Calu3 (cell line): ENCODE measurements around the gene ECI1. TPM values are rescaled to one million over a fixed set of nuclear protein-coding genes. Genes with fewer than 3 reads are reported as not detected.

Experiments used
- BruUV-seq: library from RNA; stranded (reverse); fragments of 400-500 nt; replicated peaks from 2 replicates; lab custom pipeline; 2021; lab: Mats Ljungman, UMichigan
- CTCF ChIA-PET: fragments of 300-600 bp; sonication (Branson Sonifier 250); formaldehyde crosslinking; loops from one replicate; lab custom pipeline; 2022; ENCODE audit warnings: antibody characterized with exemption; lab: Charles Lee
- DNase-seq: peaks from one replicate; pipeline ENCODE4 v3.0.0; 2022
- H3K27ac Mint-ChIP-seq: one replicate; pipeline ENCODE4 v1.8.0; 2022; ENCODE audit warnings: mixed read lengths; ENCODE audit not compliant: unreplicated experiment
- H3K27me3 Mint-ChIP-seq: one replicate; pipeline ENCODE4 v1.8.0; 2022; ENCODE audit warnings: mixed read lengths; ENCODE audit not compliant: unreplicated experiment
- H3K36me3 Mint-ChIP-seq: one replicate; pipeline ENCODE4 v1.8.0; 2022; ENCODE audit warnings: mild to moderate bottlenecking, moderate library complexity, mixed read lengths; ENCODE audit not compliant: insufficient read depth, unreplicated experiment
- H3K4me1 Mint-ChIP-seq: one replicate; pipeline ENCODE4 v1.8.0; 2022; ENCODE audit warnings: mild to moderate bottlenecking, low read depth, mixed read lengths; ENCODE audit not compliant: unreplicated experiment
- H3K4me3 Mint-ChIP-seq: one replicate; pipeline ENCODE4 v1.8.0; 2022; ENCODE audit warnings: mild to moderate bottlenecking, low read depth, moderate library complexity, mixed read lengths; ENCODE audit not compliant: unreplicated experiment
- H3K9me3 Mint-ChIP-seq: one replicate; pipeline ENCODE4 v1.8.0; 2022; ENCODE audit warnings: low read depth, mixed read lengths; ENCODE audit not compliant: unreplicated experiment
- CTCF ChIP-seq: fragments of 200-600 bp; IDR thresholded peaks from one replicate; pipeline ENCODE4 v1.8.0; 2022; ENCODE audit warnings: antibody characterized with exemption; ENCODE audit not compliant: unreplicated experiment
- intact Hi-C: fragments of 100-400 bp; cut with micrococcal nuclease; formaldehyde crosslinking; loops from one replicate; pipeline ENCODE4 v1.10.0; 2022; ENCODE audit not compliant: unreplicated experiment
- total RNA-seq: library from RNA; stranded (reverse); gene quantifications from 2 replicates; pipeline ENCODE4 v1.2.3, GENCODE V29; 2022

Gene ECI1
- total RNA-seq, 1 experiment from 2014 or later: 85.7 TPM

DNA sequence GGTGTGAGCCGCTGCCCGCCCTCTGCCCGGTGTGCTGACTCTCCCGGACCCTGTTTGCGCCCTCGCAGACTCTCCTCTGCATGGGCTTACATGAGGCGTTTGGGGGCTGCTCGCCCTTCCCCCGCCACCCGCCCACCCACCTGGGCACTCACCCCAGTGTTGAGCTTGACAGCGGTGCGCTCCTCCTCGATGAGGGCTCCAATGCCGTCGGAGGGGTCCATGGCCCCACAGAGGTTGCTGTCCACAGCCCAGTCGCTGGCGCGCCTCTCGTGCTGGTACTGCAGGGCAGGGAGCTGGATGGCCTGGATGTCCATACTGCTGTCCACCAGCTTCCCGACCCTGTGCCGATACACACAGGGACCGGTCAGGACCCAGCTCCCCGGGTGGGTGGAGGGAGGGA is 37.9 kb upstream of the ECI1 start:
- Mint-ChIP-seq H3K9me3 (no peaks in the 10 kb centered on the region), H3K4me1 (no peaks in the 10 kb centered on the region), H3K36me3 (peaks cover 5% of the 10 kb centered on the region), H3K27ac (no peak overlapping the region), H3K4me3 (no peak overlapping the region), H3K27me3 (peaks cover under 1% of the 10 kb centered on the region)
- TF ChIP-seq CTCF: no peak
- intact Hi-C loops: no loop called here
- CTCF ChIA-PET: no interaction called here
- no TSS peak for BruUV-seq
- no peak for DNase-seq

GRCh38 chr16:2288726-2289125 is 37.3 kb upstream of the ECI1 start:
- peaks cover 5% of the 10 kb centered on the region for H3K36me3 Mint-ChIP-seq
- TF ChIP-seq CTCF: no peak
- peaks cover 6% of the 10 kb centered on the region for H3K27me3 Mint-ChIP-seq
- H3K4me3 Mint-ChIP-seq: no peak overlapping the region
- CTCF ChIA-PET: interaction anchor here (1.2 kb wide), 1 partner anchor 126 kb away, joined by 3 read pairs; no protein-coding TSS in a partner anchor
- intact Hi-C loops: no loop called here
- no TSS peak for BruUV-seq
- H3K4me1 Mint-ChIP-seq: no peaks in the 10 kb centered on the region
- no peak for DNase-seq
- H3K9me3 Mint-ChIP-seq: no peaks in the 10 kb centered on the region
- no peak overlapping the region for H3K27ac Mint-ChIP-seq

- Mint-ChIP-seq H3K9me3 (no peaks in the 10 kb centered on the region), H3K27me3 (peaks cover 13% of the 10 kb centered on the region), H3K27ac (no peak overlapping the region), H3K36me3 (peaks cover 5% of the 10 kb centered on the region), H3K4me3 (no peak overlapping the region), H3K4me1 (no peaks in the 10 kb centered on the region)
- no peak for TF ChIP-seq CTCF
- DNase-seq: no peak
- CTCF ChIA-PET: interaction anchor here (1.2 kb wide), 1 partner anchor 126 kb away, joined by 3 read pairs; no protein-coding TSS in a partner anchor
- intact Hi-C loops: no loop called here
- BruUV-seq: no TSS peak
Measured at GRCh38 chr16:2287916-2288547, 36.6 kb upstream of the ECI1 start.

GRCh38 chr16:2286550-2286949 is 35.2 kb upstream of the ECI1 start:
- Mint-ChIP-seq H3K27me3 (peaks cover 13% of the 10 kb centered on the region), H3K4me3 (no peak overlapping the region), H3K9me3 (no peaks in the 10 kb centered on the region), H3K36me3 (peaks cover 5% of the 10 kb centered on the region), H3K4me1 (no peaks in the 10 kb centered on the region), H3K27ac (no peak overlapping the region)
- no TSS peak for BruUV-seq
- TF ChIP-seq CTCF: no peak
- intact Hi-C loops: no loop called here
- CTCF ChIA-PET: no interaction called here
- DNase-seq: no peak
